Caco-2 (cell line): ENCODE data around the gene IFIH1. TPM values are rescaled to one million over a fixed set of nuclear protein-coding genes. Genes with fewer than 3 reads are reported as not detected.

Experiments
- BruUV-seq: library from RNA; stranded (reverse); fragments of 400-500 nt; replicated peaks from 2 replicates; lab custom pipeline; 2021; lab: Mats Ljungman, UMichigan
- CTCF ChIA-PET: fragments of 300-600 bp; sonication (Branson Sonifier 250); formaldehyde crosslinking; loops from one replicate; lab custom pipeline; 2022; ENCODE audit warnings: antibody characterized with exemption; lab: Charles Lee
- POLR2A ChIA-PET: fragments of 300-600 bp; sonication (Branson Sonifier 250); formaldehyde crosslinking; loops from one replicate; lab custom pipeline; 2022; ENCODE audit warnings: antibody characterized with exemption; lab: Charles Lee
- DNase-seq, 2 experiments: peaks; one replicate each; pipeline versions ENCODE4 v3.0.0 to v3.0.0-alpha.2; 2020 to 2022
- H3K27me3 ChIP-seq: replicated peaks from 2 replicates; pipeline ENCODE4 v1.6.0; 2011; ENCODE audit warnings: low read length; ENCODE audit not compliant: control insufficient read depth, insufficient read depth
- H3K36me3 ChIP-seq: 2 replicates; pipeline ENCODE4 v1.5.1; 2011; ENCODE audit warnings: low read length; ENCODE audit not compliant: control insufficient read depth, insufficient read depth
- H3K4me1 ChIP-seq: fragments of 250-450 bp; sonication (Bioruptor Pico); 2 replicates; pipeline ENCODE4 v1.5.1; 2020; ENCODE audit warnings: mild to moderate bottlenecking
- H3K4me3 ChIP-seq: 2 replicates; pipeline ENCODE4 v1.5.1; 2011; ENCODE audit warnings: low read depth, mild to moderate bottlenecking, control low read depth, low read length
- H3K9me3 ChIP-seq: fragments of 250-450 bp; sonication (Bioruptor Pico); 2 replicates; pipeline ENCODE4 v1.5.1; 2020; ENCODE audit warnings: mild to moderate bottlenecking, moderate library complexity
- H3K27ac Mint-ChIP-seq: one replicate; pipeline ENCODE4 v1.8.0; 2022; ENCODE audit warnings: mixed read lengths; ENCODE audit not compliant: unreplicated experiment
- H3K27me3 Mint-ChIP-seq: one replicate; pipeline ENCODE4 v1.8.0; 2022; ENCODE audit warnings: mixed read lengths; ENCODE audit not compliant: insufficient read depth, unreplicated experiment
- H3K36me3 Mint-ChIP-seq: one replicate; pipeline ENCODE4 v1.8.0; 2022; ENCODE audit warnings: mild to moderate bottlenecking, mixed read lengths; ENCODE audit not compliant: insufficient read depth, unreplicated experiment
- H3K4me1 Mint-ChIP-seq: one replicate; pipeline ENCODE4 v1.8.0; 2022; ENCODE audit warnings: low read depth, mixed read lengths; ENCODE audit not compliant: unreplicated experiment
- H3K4me3 Mint-ChIP-seq: one replicate; pipeline ENCODE4 v1.8.0; 2022; ENCODE audit warnings: mild to moderate bottlenecking, moderate library complexity, mixed read lengths; ENCODE audit not compliant: unreplicated experiment
- H3K9me3 Mint-ChIP-seq: one replicate; pipeline ENCODE4 v1.8.0; 2022; ENCODE audit warnings: mixed read lengths; ENCODE audit not compliant: unreplicated experiment
- intact Hi-C: fragments of 100-400 bp; cut with micrococcal nuclease; formaldehyde crosslinking; loops from one replicate; pipeline ENCODE4 v1.10.0; 2022; ENCODE audit not compliant: unreplicated experiment
- total RNA-seq: library from RNA; stranded (reverse); gene quantifications from 2 replicates; pipeline ENCODE4 v1.2.3, GENCODE V29; 2022
- TF ChIP-seq, protein P1 (sequence below), 2 experiments: fragments of 200-600 bp in 1 of 2; IDR thresholded peaks; 1 replicate in 1 of 2; 2 replicates in 1 of 2; pipeline versions ENCODE4 v1.5.1 to v1.8.0; 2011 to 2022; ENCODE audit warnings: antibody characterized with exemption in 1 of 2, control low read depth in 1 of 2, inconsistent platforms in 1 of 2, low read depth in 1 of 2, low read length in 1 of 2, mild to moderate bottlenecking in 1 of 2, moderate library complexity in 1 of 2; ENCODE audit not compliant: insufficient read depth in 1 of 2, severe bottlenecking in 1 of 2, unreplicated experiment in 1 of 2

The IFIH1 gene
- total RNA-seq, 1 experiment from 2014 or later, result 3.4 TPM

DNA sequence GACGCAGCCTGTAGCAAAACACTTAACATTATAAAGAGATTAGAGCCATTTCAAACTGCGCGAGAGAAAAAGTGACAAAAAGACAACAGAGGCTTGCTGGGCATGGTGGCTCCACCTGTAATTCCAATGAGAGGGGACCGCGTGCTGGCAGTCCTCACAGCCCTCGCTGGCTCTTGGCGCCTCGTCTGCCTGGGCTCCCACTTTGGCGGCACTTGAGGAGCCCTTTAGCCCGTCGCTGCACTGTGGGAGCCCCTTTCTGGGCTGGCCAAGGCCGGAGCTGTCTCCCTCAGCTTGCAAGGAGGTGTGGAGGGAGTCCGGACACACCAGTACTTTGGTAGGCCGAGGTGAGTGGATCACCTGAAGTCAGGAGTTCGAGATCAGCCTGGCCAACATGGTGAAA is 9.3 kb upstream of the IFIH1 start:
- H3K4me1 ChIP-seq, result no peaks in the 10 kb centered on the region
- Mint-ChIP-seq H3K27me3 (no peaks in the 10 kb centered on the region), H3K9me3 (no peaks in the 10 kb centered on the region), H3K4me3 (no peak overlapping the region), H3K36me3 (no peaks in the 10 kb centered on the region), H3K4me1 (no peaks in the 10 kb centered on the region), H3K27ac (no peak overlapping the region)
- no peaks in the 10 kb centered on the region for H3K9me3 ChIP-seq
- no peak overlapping the region for H3K4me3 ChIP-seq
- no peaks in the 10 kb centered on the region for H3K27me3 ChIP-seq
- CTCF ChIA-PET, result no interaction called here
- BruUV-seq, result no TSS peak
- no peaks in the 10 kb centered on the region for H3K36me3 ChIP-seq
- intact Hi-C loops, result no loop called here
- no peak for DNase-seq
- POLR2A ChIA-PET, result no interaction called here
- TF ChIP-seq, protein P1, sequence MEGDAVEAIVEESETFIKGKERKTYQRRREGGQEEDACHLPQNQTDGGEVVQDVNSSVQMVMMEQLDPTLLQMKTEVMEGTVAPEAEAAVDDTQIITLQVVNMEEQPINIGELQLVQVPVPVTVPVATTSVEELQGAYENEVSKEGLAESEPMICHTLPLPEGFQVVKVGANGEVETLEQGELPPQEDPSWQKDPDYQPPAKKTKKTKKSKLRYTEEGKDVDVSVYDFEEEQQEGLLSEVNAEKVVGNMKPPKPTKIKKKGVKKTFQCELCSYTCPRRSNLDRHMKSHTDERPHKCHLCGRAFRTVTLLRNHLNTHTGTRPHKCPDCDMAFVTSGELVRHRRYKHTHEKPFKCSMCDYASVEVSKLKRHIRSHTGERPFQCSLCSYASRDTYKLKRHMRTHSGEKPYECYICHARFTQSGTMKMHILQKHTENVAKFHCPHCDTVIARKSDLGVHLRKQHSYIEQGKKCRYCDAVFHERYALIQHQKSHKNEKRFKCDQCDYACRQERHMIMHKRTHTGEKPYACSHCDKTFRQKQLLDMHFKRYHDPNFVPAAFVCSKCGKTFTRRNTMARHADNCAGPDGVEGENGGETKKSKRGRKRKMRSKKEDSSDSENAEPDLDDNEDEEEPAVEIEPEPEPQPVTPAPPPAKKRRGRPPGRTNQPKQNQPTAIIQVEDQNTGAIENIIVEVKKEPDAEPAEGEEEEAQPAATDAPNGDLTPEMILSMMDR (IDR thresholded peaks at IDR 0.05; ENCODE audit: insufficient read depth in 1 of 2, low read depth in 1 of 2, low read length in 1 of 2, severe bottlenecking in 1 of 2, unreplicated experiment in 1 of 2), result no peak

DNA sequence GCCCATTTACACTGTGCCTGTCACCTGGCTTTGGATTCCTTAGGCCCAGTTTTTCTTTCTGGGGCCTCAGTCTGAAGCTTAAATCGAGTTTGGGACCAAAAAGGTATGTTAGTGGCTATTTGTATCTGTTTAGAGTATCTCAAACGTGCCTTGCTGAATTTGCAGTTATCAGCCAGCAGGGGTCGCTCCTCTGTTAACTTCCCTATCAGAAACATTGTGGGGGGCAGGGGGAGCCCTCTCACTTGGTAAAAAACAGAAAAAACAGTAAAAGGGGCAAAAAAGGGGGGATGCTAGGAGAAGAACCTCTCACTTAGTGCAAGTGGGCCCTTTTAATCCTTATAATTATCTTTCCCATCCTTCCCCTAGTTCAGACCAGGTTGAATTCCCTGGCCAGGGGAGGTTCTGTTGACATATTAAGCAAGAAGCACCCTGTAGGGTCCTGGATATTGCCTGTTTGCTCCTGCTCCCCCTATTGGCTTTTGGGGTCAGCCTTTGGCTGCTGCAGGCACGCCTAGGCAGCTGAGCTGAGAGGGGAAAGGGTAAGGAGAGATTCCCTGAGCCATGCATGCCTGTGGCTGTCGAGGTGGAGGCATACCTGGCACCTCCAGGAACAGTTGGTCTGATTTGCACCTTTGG is 8.8 kb upstream of the IFIH1 start:
- intact Hi-C loops, result no loop called here
- no peak for DNase-seq
- no peaks in the 10 kb centered on the region for H3K27me3 ChIP-seq
- no peaks in the 10 kb centered on the region for H3K27me3 Mint-ChIP-seq
- ChIA-PET CTCF (no interaction called here), POLR2A (no interaction called here)
- no peaks in the 10 kb centered on the region for H3K4me1 ChIP-seq
- no peaks in the 10 kb centered on the region for H3K9me3 Mint-ChIP-seq
- H3K4me3 ChIP-seq, result no peak overlapping the region
- no peaks in the 10 kb centered on the region for H3K4me1 Mint-ChIP-seq
- H3K27ac Mint-ChIP-seq, result no peak overlapping the region
- no peak overlapping the region for H3K4me3 Mint-ChIP-seq
- H3K36me3 Mint-ChIP-seq, result no peaks in the 10 kb centered on the region
- no peaks in the 10 kb centered on the region for H3K9me3 ChIP-seq
- no TSS peak for BruUV-seq
- H3K36me3 ChIP-seq, result no peaks in the 10 kb centered on the region
- TF ChIP-seq, protein P1 (IDR thresholded peaks at IDR 0.05; ENCODE audit: insufficient read depth in 1 of 2, low read depth in 1 of 2, low read length in 1 of 2, severe bottlenecking in 1 of 2, unreplicated experiment in 1 of 2), result peak; percentile 33 to 68

GRCh38 chr2:162324953-162325352 is 6.5 kb upstream of the IFIH1 start:
- ChIA-PET CTCF (no interaction called here), POLR2A (no interaction called here)
- H3K4me3 Mint-ChIP-seq, result no peak overlapping the region
- no peak overlapping the region for H3K27ac Mint-ChIP-seq
- Histone ChIP-seq H3K4me3 (no peak overlapping the region), H3K4me1 (no peaks in the 10 kb centered on the region), H3K9me3 (no peaks in the 10 kb centered on the region), H3K36me3 (no peaks in the 10 kb centered on the region), H3K27me3 (no peaks in the 10 kb centered on the region)
- no peaks in the 10 kb centered on the region for H3K4me1 Mint-ChIP-seq
- H3K9me3 Mint-ChIP-seq, result no peaks in the 10 kb centered on the region
- no peaks in the 10 kb centered on the region for H3K27me3 Mint-ChIP-seq
- no peak for DNase-seq
- H3K36me3 Mint-ChIP-seq, result no peaks in the 10 kb centered on the region
- BruUV-seq, result no TSS peak
- TF ChIP-seq, protein P1 (IDR thresholded peaks at IDR 0.05; ENCODE audit: insufficient read depth in 1 of 2, low read depth in 1 of 2, low read length in 1 of 2, severe bottlenecking in 1 of 2, unreplicated experiment in 1 of 2), result no peak
- intact Hi-C loops, result no loop called here
